DMS114 treated with DMSO at 0.1 percent for 48 hours (cell line): ENCODE measurements around the gene ARID4B.
"Not testable (repeated sequence)": the region's sequence is repeated elsewhere in the genome, so short reads cannot be mapped to it uniquely, and the experiment has no call there.

ENCODE experiments used
- DNase-seq: peaks from one replicate; lab custom pipeline; 2025; ENCODE audit not compliant: unreplicated experiment; lab: John Stamatoyannopoulos, UW

ARID4B gene

GRCh38 chr1:235275836-235276235 lies 52.1 kb downstream of the ARID4B start:
- DNase-seq: no peak

- DNase-seq: no peak
Measured at GRCh38 chr1:235275223-235275622, 52.8 kb downstream of the ARID4B start.

GRCh38 chr1:235272851-235273250 lies 55.1 kb downstream of the ARID4B start:
- DNase-seq: no peak

GRCh38 chr1:235270625-235271024 lies 57.4 kb downstream of the ARID4B start:
- no peak for DNase-seq

- DNase-seq: not testable (repeated sequence)
Measured at GRCh38 chr1:235269990-235270389, 58.0 kb downstream of the ARID4B start.

- no peak for DNase-seq
Measured at GRCh38 chr1:235268379-235269125, 59.4 kb downstream of the ARID4B start.

- no peak for DNase-seq
Measured at GRCh38 chr1:235266967-235267366, 61.0 kb downstream of the ARID4B start.

- DNase-seq: no peak
Measured at GRCh38 chr1:235266325-235266724, 61.7 kb downstream of the ARID4B start.

- no peak for DNase-seq
Measured at GRCh38 chr1:235265900-235266299, 62.1 kb downstream of the ARID4B start.

- DNase-seq: no peak
Measured at GRCh38 chr1:235264327-235264726, 63.7 kb downstream of the ARID4B start.

GRCh38 chr1:235262539-235262938 lies 65.4 kb downstream of the ARID4B start:
- no peak for DNase-seq

GRCh38 chr1:235261243-235261642 lies 66.7 kb downstream of the ARID4B start:
- DNase-seq: no peak

GRCh38 chr1:235259133-235259778 lies 68.7 kb downstream of the ARID4B start:
- no peak for DNase-seq

- DNase-seq: not testable (repeated sequence)
Measured at GRCh38 chr1:235258068-235258467, 69.9 kb downstream of the ARID4B start.

GRCh38 chr1:235254721-235255120 lies 73.3 kb downstream of the ARID4B start:
- no peak for DNase-seq

- DNase-seq: peak; percentile 74
Measured at GRCh38 chr1:235253219-235253962, 74.6 kb downstream of the ARID4B start.

GRCh38 chr1:235250430-235250829 lies 77.5 kb downstream of the ARID4B start:
- DNase-seq: no peak

- DNase-seq: no peak
Measured at GRCh38 chr1:235246022-235246948, 81.7 kb downstream of the ARID4B start.

GRCh38 chr1:235244974-235245592 lies 82.9 kb downstream of the ARID4B start:
- no peak for DNase-seq

GRCh38 chr1:235240960-235241359 lies 87.0 kb downstream of the ARID4B start:
- DNase-seq: no peak
